Osteocyte (in vitro differentiated cells): ENCODE measurements around the gene HOXB8. TPM values are rescaled to one million over a fixed set of nuclear protein-coding genes. Genes with fewer than 3 reads are reported as not detected.

Experiments
- DNase-seq: peaks from one replicate; pipeline ENCODE4 v3.0.0; 2021; ENCODE audit warnings: mixed read lengths; ENCODE audit not compliant: unreplicated experiment; ENCODE audit errors: extremely low spot score
- H3K27ac Mint-ChIP-seq: one replicate; pipeline ENCODE4 v1.8.0; 2021; ENCODE audit warnings: mild to moderate bottlenecking, mixed read lengths; ENCODE audit not compliant: unreplicated experiment
- H3K27me3 Mint-ChIP-seq: one replicate; pipeline ENCODE4 v1.8.0; 2021; ENCODE audit warnings: mixed read lengths; ENCODE audit not compliant: unreplicated experiment
- H3K36me3 Mint-ChIP-seq: one replicate; pipeline ENCODE4 v1.8.0; 2021; ENCODE audit warnings: mixed read lengths; ENCODE audit not compliant: unreplicated experiment
- H3K4me1 Mint-ChIP-seq: one replicate; pipeline ENCODE4 v1.8.0; 2021; ENCODE audit warnings: mixed read lengths; ENCODE audit not compliant: unreplicated experiment
- H3K4me3 Mint-ChIP-seq: one replicate; pipeline ENCODE4 v1.8.0; 2021; ENCODE audit warnings: mild to moderate bottlenecking, moderate library complexity, mixed read lengths; ENCODE audit not compliant: unreplicated experiment
- H3K9me3 Mint-ChIP-seq: one replicate; pipeline ENCODE4 v1.8.0; 2021; ENCODE audit warnings: mixed read lengths; ENCODE audit not compliant: unreplicated experiment
- CTCF ChIP-seq: fragments of 200-600 bp; sonication (generic); IDR thresholded peaks from 2 replicates; pipeline ENCODE4 v1.5.0; 2021; ENCODE audit warnings: antibody characterized with exemption, mild to moderate bottlenecking, moderate library complexity
- total RNA-seq: library from RNA; stranded (reverse); gene quantifications from 2 replicates; pipeline ENCODE4 v1.2.1, GENCODE V29; 2021

Gene HOXB8
- total RNA-seq, 1 donor from 2014 or later, result not detected

GRCh38 chr17:48644159-48644558, 29.1 kb upstream of the HOXB8 start:
- H3K36me3 Mint-ChIP-seq, result no peaks in the 10 kb centered on the region
- TF ChIP-seq CTCF, result no peak
- no peak for DNase-seq
- H3K9me3 Mint-ChIP-seq, result no peaks in the 10 kb centered on the region
- H3K27me3 Mint-ChIP-seq, result peaks cover 91% of the 10 kb centered on the region
- peaks cover 6% of the 10 kb centered on the region for H3K4me1 Mint-ChIP-seq
- H3K27ac Mint-ChIP-seq, result no peak overlapping the region
- H3K4me3 Mint-ChIP-seq, result no peak overlapping the region

- no peaks in the 10 kb centered on the region for H3K36me3 Mint-ChIP-seq
- no peak overlapping the region for H3K4me3 Mint-ChIP-seq
- no peak for DNase-seq
- H3K9me3 Mint-ChIP-seq, result no peaks in the 10 kb centered on the region
- H3K27ac Mint-ChIP-seq, result no peak overlapping the region
- TF ChIP-seq CTCF, result no peak
- H3K27me3 Mint-ChIP-seq, result peaks cover 93% of the 10 kb centered on the region
- peaks cover 6% of the 10 kb centered on the region for H3K4me1 Mint-ChIP-seq
Measured at GRCh38 chr17:48643697-48644012, 28.6 kb upstream of the HOXB8 start.

GRCh38 chr17:48642843-48643696, 28.0 kb upstream of the HOXB8 start:
- Mint-ChIP-seq H3K27me3 (peaks cover 93% of the 10 kb centered on the region), H3K4me3 (no peak overlapping the region), H3K4me1 (peaks cover 6% of the 10 kb centered on the region), H3K36me3 (no peaks in the 10 kb centered on the region), H3K27ac (no peak overlapping the region), H3K9me3 (no peaks in the 10 kb centered on the region)
- no peak for DNase-seq
- TF ChIP-seq CTCF, result no peak

- H3K9me3 Mint-ChIP-seq, result no peaks in the 10 kb centered on the region
- no peak for TF ChIP-seq CTCF
- H3K4me3 Mint-ChIP-seq, result no peak overlapping the region
- no peaks in the 10 kb centered on the region for H3K36me3 Mint-ChIP-seq
- DNase-seq, result no peak
- H3K4me1 Mint-ChIP-seq, result peaks cover 2% of the 10 kb centered on the region
- H3K27me3 Mint-ChIP-seq, result peaks cover 94% of the 10 kb centered on the region
- H3K27ac Mint-ChIP-seq, result no peak overlapping the region
Measured at GRCh38 chr17:48642059-48642842, 27.2 kb upstream of the HOXB8 start.

GRCh38 chr17:48641541-48642058, 26.5 kb upstream of the HOXB8 start:
- DNase-seq, result no peak
- Mint-ChIP-seq H3K36me3 (no peaks in the 10 kb centered on the region), H3K4me3 (no peak overlapping the region)

More at GRCh38 chr17:48641541-48642058, 26.5 kb upstream of the HOXB8 start:
- H3K27ac Mint-ChIP-seq, result no peak overlapping the region
- H3K4me1 Mint-ChIP-seq, result no peaks in the 10 kb centered on the region
- TF ChIP-seq CTCF, result no peak
- H3K9me3 Mint-ChIP-seq, result no peaks in the 10 kb centered on the region
- H3K27me3 Mint-ChIP-seq, result peaks cover 96% of the 10 kb centered on the region
